Hepatocyte (in vitro differentiated cells): ENCODE measurements around the gene POU6F2. TPM values are rescaled to one million over a fixed set of nuclear protein-coding genes. Genes with fewer than 3 reads are reported as not detected.

Experiments used
- DNase-seq: peaks from one replicate; pipeline ENCODE4 v3.0.0-alpha.2; 2016; ENCODE audit warnings: low spot score
- H2AFZ ChIP-seq: fragments of 200-600 bp; sonication (generic); 2 replicates; pipeline ENCODE4 v1.6.0; 2016; ENCODE audit warnings: antibody characterized with exemption, mild to moderate bottlenecking
- H3K27ac ChIP-seq: fragments of 200-600 bp; sonication (generic); 2 replicates; pipeline ENCODE4 v1.5.1; 2016; ENCODE audit warnings: mild to moderate bottlenecking
- H3K27me3 ChIP-seq: fragments of 200-600 bp; sonication (generic); 2 replicates; pipeline ENCODE4 v1.6.1; 2016
- H3K36me3 ChIP-seq: fragments of 200-600 bp; sonication (generic); replicated peaks from 2 replicates; pipeline ENCODE4 v1.5.1; 2016; ENCODE audit warnings: low read depth; ENCODE audit not compliant: insufficient read depth
- H3K4me1 ChIP-seq: fragments of 200-600 bp; sonication (generic); 2 replicates; pipeline ENCODE4 v1.5.1; 2016; ENCODE audit warnings: mild to moderate bottlenecking, moderate library complexity; ENCODE audit not compliant: insufficient read depth
- H3K4me2 ChIP-seq: fragments of 200-600 bp; sonication (generic); 2 replicates; pipeline ENCODE4 v1.6.0; 2016
- H3K4me3 ChIP-seq: fragments of 200-600 bp; sonication (generic); 2 replicates; pipeline ENCODE4 v1.5.1; 2016; ENCODE audit warnings: mild to moderate bottlenecking
- H3K79me2 ChIP-seq: fragments of 200-600 bp; sonication (generic); 2 replicates; pipeline ENCODE4 v1.6.0; 2017; ENCODE audit warnings: mild to moderate bottlenecking
- H3K9me2 ChIP-seq: fragments of 200-600 bp; sonication (generic); replicated peaks from 2 replicates; pipeline ENCODE4 v1.6.0; 2017; ENCODE audit warnings: mild to moderate bottlenecking; ENCODE audit not compliant: insufficient read depth
- H3K9me3 ChIP-seq: fragments of 200-600 bp; sonication (generic); 2 replicates; pipeline ENCODE4 v1.5.1; 2016; ENCODE audit warnings: low read depth, mild to moderate bottlenecking
- H4K20me1 ChIP-seq: fragments of 200-600 bp; sonication (generic); 2 replicates; pipeline ENCODE4 v1.6.0; 2016; ENCODE audit warnings: mild to moderate bottlenecking; ENCODE audit not compliant: insufficient read depth, poor library complexity, severe bottlenecking
- EZH2 ChIP-seq: fragments of 200-600 bp; sonication (generic); IDR thresholded peaks from 2 replicates; pipeline ENCODE4 v1.6.1; 2016; ENCODE audit warnings: antibody characterized with exemption, mild to moderate bottlenecking, borderline replicate concordance
- EZH2phosphoT487 ChIP-seq: fragments of 200-600 bp; sonication (generic); IDR thresholded peaks from one replicate; pipeline ENCODE4 v1.6.1; 2018; ENCODE audit warnings: antibody characterized with exemption, mild to moderate bottlenecking, low read depth, moderate library complexity; ENCODE audit not compliant: unreplicated experiment, severe bottlenecking
- whole genome bisulfite sequencing: methylation state at CpG from one replicate; pipeline ENCODE4 v1.1.6; 2016; ENCODE audit warnings: low lambda C conversion rate; ENCODE audit errors: missing lambda C conversion rate; 5-methylcytosine and 5-hydroxymethylcytosine counted together
- polyA plus RNA-seq: library from polyadenylated mRNA; unstranded; fragments of >200 nt; fragmentation: Nextera tagmentation; extraction: Ambion mirVana; gene quantifications from 2 replicates; pipeline ENCODE4 v1.2.1, GENCODE V29; 2016
- total RNA-seq: library from RNA; depleted of rRNA; stranded (reverse); fragments of >200 nt; gene quantifications from 2 replicates; pipeline ENCODE4 v1.2.3, GENCODE V29; 2014
- TF ChIP-seq, protein P1 (sequence below): fragments of 200-600 bp; sonication (generic); IDR thresholded peaks from 2 replicates; pipeline ENCODE4 v1.5.1; 2016; ENCODE audit warnings: antibody characterized with exemption, mild to moderate bottlenecking; ENCODE audit not compliant: poor library complexity

Gene POU6F2
- total and polyA plus RNA-seq, 2 experiments from 2014 or later = 0.67 to 1.4 TPM

- Histone ChIP-seq H3K4me1 (no peaks in the 10 kb centered on the region), H2AFZ (no peak overlapping the region), H3K27ac (no peak overlapping the region), H3K36me3 (no peaks in the 10 kb centered on the region), H3K9me2 (no peaks in the 10 kb centered on the region), H3K4me3 (no peak overlapping the region), H4K20me1 (no peaks in the 10 kb centered on the region), H3K79me2 (no peaks in the 10 kb centered on the region), H3K27me3 (no peaks in the 10 kb centered on the region), H3K9me3 (no peaks in the 10 kb centered on the region), H3K4me2 (no peak overlapping the region)
- WGBS = 96% methylated on average over 2 of the region's 2 CpGs
- no peak for DNase-seq
- TF ChIP-seq, protein P1, sequence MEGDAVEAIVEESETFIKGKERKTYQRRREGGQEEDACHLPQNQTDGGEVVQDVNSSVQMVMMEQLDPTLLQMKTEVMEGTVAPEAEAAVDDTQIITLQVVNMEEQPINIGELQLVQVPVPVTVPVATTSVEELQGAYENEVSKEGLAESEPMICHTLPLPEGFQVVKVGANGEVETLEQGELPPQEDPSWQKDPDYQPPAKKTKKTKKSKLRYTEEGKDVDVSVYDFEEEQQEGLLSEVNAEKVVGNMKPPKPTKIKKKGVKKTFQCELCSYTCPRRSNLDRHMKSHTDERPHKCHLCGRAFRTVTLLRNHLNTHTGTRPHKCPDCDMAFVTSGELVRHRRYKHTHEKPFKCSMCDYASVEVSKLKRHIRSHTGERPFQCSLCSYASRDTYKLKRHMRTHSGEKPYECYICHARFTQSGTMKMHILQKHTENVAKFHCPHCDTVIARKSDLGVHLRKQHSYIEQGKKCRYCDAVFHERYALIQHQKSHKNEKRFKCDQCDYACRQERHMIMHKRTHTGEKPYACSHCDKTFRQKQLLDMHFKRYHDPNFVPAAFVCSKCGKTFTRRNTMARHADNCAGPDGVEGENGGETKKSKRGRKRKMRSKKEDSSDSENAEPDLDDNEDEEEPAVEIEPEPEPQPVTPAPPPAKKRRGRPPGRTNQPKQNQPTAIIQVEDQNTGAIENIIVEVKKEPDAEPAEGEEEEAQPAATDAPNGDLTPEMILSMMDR = no peak
- TF ChIP-seq EZH2phosphoT487 = no peak
- no peak for TF ChIP-seq EZH2
These were observed 45.1 kb downstream of the POU6F2 start for GRCh38 chr7:39022796-39023195.

GRCh38 chr7:39027491-39027890 is 49.8 kb downstream of the POU6F2 start:
- no peak overlapping the region for H3K27ac ChIP-seq
- H3K4me3 ChIP-seq = no peak overlapping the region
- H3K9me2 ChIP-seq = no peaks in the 10 kb centered on the region
- DNase-seq = no peak
- no peaks in the 10 kb centered on the region for H3K4me1 ChIP-seq
- TF ChIP-seq EZH2 (no peak), EZH2phosphoT487 (no peak)
- TF ChIP-seq, protein P1 = no peak
- H3K9me3 ChIP-seq = no peaks in the 10 kb centered on the region
- H3K4me2 ChIP-seq = no peak overlapping the region
- H2AFZ ChIP-seq = no peak overlapping the region
- H3K36me3 ChIP-seq = no peaks in the 10 kb centered on the region
- no peaks in the 10 kb centered on the region for H3K79me2 ChIP-seq
- no peaks in the 10 kb centered on the region for H3K27me3 ChIP-seq
- 60% methylated on average over 4 of the region's 4 CpGs for WGBS
- H4K20me1 ChIP-seq = no peaks in the 10 kb centered on the region

GRCh38 chr7:39033885-39034624 is 56.3 kb downstream of the POU6F2 start:
- no peak for TF ChIP-seq EZH2phosphoT487
- TF ChIP-seq, protein P1 = no peak
- no peak for TF ChIP-seq EZH2
- Histone ChIP-seq H3K27ac (no peak overlapping the region), H3K36me3 (no peaks in the 10 kb centered on the region), H3K4me2 (no peak overlapping the region), H2AFZ (no peak overlapping the region), H4K20me1 (no peaks in the 10 kb centered on the region), H3K4me1 (no peaks in the 10 kb centered on the region), H3K9me2 (no peaks in the 10 kb centered on the region), H3K27me3 (no peaks in the 10 kb centered on the region), H3K4me3 (no peak overlapping the region), H3K9me3 (no peaks in the 10 kb centered on the region), H3K79me2 (no peaks in the 10 kb centered on the region)
- no peak for DNase-seq
- WGBS = 86% methylated on average over 13 of the region's 13 CpGs
